ENCODE results near the gene SORD. TPM values are rescaled to one million over a fixed set of nuclear protein-coding genes. Genes with fewer than 3 reads are reported as not detected.

The SORD gene
- total and polyA plus RNA-seq, 9 of the 15 experiments (the other 6 are each of a cell fraction or from before 2014, with no cell fraction given) = 5.9 to 79.2 (median 29.6) TPM

DNA sequence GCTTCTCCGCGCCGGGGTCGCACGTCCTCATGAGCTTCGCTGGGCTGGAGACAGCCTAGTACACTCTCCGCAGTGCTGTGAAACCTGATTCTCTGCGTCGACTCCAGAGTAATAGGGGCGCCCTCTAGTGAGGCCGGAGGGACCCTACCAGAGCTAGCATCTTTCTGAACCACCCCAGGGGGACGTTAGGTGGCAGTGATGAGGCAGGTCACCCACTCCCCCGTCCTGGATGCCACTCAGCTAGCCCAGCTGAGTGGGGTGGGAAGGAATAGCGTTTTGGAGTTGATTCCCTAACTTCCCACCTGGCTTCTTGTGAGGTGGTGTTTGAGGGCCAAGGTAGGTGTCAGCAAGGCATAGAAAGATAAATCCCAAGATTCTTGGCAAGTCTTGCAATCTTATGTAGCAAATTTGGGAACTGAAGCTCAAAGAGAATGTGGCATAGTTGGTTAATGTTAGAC lies 95.2 kb downstream of the SORD start (continued):
- TF ChIP-seq, protein P1, sequence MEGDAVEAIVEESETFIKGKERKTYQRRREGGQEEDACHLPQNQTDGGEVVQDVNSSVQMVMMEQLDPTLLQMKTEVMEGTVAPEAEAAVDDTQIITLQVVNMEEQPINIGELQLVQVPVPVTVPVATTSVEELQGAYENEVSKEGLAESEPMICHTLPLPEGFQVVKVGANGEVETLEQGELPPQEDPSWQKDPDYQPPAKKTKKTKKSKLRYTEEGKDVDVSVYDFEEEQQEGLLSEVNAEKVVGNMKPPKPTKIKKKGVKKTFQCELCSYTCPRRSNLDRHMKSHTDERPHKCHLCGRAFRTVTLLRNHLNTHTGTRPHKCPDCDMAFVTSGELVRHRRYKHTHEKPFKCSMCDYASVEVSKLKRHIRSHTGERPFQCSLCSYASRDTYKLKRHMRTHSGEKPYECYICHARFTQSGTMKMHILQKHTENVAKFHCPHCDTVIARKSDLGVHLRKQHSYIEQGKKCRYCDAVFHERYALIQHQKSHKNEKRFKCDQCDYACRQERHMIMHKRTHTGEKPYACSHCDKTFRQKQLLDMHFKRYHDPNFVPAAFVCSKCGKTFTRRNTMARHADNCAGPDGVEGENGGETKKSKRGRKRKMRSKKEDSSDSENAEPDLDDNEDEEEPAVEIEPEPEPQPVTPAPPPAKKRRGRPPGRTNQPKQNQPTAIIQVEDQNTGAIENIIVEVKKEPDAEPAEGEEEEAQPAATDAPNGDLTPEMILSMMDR (IDR thresholded peaks at IDR 0.05 in 2 of 3, conservative IDR thresholded peaks at IDR 0.05 in 1 of 3; ENCODE audit: insufficient read depth in 2 of 3, low read depth in 1 of 3, low read length in 3 of 3) = peak; percentile 100
- TF ChIP-seq ZFX (CRISPR knock-in tag; IDR thresholded peaks at IDR 0.05) (no peak), SRSF1 (IDR thresholded peaks at IDR 0.05; ENCODE audit: low read depth, low read length) (no peak), SLC30A9 (CRISPR knock-in tag; IDR thresholded peaks at IDR 0.05) (no peak), CBX5 (IDR thresholded peaks at IDR 0.05; ENCODE audit: borderline replicate concordance, low read depth) (0 out of 2 replicates have a peak, but pooled peaks have one; percentile 49), RBM22 (IDR thresholded peaks at IDR 0.05; ENCODE audit: low read depth, low read length, poor library complexity, severe bottlenecking) (no peak), ASH1L (IDR thresholded peaks at IDR 0.05; ENCODE audit: borderline replicate concordance, low read depth, partially characterized antibody) (no peak), MEIS2 (IDR thresholded peaks at IDR 0.05; ENCODE audit: partially characterized antibody) (peak; percentile 47), FOXK1 (CRISPR knock-in tag; IDR thresholded peaks at IDR 0.05; ENCODE audit: borderline replicate concordance) (no peak), ETV6 (IDR thresholded peaks at IDR 0.05; ENCODE audit: borderline replicate concordance in 1 of 2, low read depth in 2 of 2, low read length in 1 of 2) (no peak), ETV6 (CRISPR knock-in tag; IDR thresholded peaks at IDR 0.05; ENCODE audit: borderline replicate concordance) (no peak), GABPA (tag; conservative IDR thresholded peaks at IDR 0.05; ENCODE audit: low read depth) (no peak), ZNF217 (CRISPR knock-in tag; IDR thresholded peaks at IDR 0.05) (no peak)
- TF ChIP-seq, protein P2, sequence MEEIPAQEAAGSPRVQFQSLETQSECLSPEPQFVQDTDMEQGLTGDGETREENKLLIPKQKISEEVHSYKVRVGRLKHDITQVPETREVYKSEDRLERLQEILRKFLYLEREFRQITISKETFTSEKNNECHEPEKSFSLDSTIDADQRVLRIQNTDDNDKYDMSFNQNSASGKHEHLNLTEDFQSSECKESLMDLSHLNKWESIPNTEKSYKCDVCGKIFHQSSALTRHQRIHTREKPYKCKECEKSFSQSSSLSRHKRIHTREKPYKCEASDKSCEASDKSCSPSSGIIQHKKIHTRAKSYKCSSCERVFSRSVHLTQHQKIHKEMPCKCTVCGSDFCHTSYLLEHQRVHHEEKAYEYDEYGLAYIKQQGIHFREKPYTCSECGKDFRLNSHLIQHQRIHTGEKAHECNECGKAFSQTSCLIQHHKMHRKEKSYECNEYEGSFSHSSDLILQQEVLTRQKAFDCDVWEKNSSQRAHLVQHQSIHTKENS (CRISPR knock-in tag; IDR thresholded peaks at IDR 0.05) = no peak
- TF ChIP-seq, protein P3, sequence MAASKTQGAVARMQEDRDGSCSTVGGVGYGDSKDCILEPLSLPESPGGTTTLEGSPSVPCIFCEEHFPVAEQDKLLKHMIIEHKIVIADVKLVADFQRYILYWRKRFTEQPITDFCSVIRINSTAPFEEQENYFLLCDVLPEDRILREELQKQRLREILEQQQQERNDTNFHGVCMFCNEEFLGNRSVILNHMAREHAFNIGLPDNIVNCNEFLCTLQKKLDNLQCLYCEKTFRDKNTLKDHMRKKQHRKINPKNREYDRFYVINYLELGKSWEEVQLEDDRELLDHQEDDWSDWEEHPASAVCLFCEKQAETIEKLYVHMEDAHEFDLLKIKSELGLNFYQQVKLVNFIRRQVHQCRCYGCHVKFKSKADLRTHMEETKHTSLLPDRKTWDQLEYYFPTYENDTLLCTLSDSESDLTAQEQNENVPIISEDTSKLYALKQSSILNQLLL (CRISPR knock-in tag; IDR thresholded peaks at IDR 0.05; ENCODE audit: borderline replicate concordance) = no peak
- TF ChIP-seq, protein P4, sequence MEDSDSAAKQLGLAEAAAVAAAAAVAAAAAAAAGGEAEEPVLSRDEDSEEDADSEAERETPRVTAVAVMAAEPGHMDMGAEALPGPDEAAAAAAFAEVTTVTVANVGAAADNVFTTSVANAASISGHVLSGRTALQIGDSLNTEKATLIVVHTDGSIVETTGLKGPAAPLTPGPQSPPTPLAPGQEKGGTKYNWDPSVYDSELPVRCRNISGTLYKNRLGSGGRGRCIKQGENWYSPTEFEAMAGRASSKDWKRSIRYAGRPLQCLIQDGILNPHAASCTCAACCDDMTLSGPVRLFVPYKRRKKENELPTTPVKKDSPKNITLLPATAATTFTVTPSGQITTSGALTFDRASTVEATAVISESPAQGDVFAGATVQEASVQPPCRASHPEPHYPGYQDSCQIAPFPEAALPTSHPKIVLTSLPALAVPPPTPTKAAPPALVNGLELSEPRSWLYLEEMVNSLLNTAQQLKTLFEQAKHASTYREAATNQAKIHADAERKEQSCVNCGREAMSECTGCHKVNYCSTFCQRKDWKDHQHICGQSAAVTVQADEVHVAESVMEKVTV (CRISPR knock-in tag; IDR thresholded peaks at IDR 0.05) = peak; percentile 86
- TF ChIP-seq, protein P5, sequence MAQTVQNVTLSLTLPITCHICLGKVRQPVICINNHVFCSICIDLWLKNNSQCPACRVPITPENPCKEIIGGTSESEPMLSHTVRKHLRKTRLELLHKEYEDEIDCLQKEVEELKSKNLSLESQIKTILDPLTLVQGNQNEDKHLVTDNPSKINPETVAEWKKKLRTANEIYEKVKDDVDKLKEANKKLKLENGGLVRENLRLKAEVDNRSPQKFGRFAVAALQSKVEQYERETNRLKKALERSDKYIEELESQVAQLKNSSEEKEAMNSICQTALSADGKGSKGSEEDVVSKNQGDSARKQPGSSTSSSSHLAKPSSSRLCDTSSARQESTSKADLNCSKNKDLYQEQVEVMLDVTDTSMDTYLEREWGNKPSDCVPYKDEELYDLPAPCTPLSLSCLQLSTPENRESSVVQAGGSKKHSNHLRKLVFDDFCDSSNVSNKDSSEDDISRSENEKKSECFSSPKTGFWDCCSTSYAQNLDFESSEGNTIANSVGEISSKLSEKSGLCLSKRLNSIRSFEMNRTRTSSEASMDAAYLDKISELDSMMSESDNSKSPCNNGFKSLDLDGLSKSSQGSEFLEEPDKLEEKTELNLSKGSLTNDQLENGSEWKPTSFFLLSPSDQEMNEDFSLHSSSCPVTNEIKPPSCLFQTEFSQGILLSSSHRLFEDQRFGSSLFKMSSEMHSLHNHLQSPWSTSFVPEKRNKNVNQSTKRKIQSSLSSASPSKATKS (CRISPR knock-in tag; IDR thresholded peaks at IDR 0.05) = no peak

Measured in K562 (cell line).